B cell (primary cell): ENCODE results near the gene SPEF1. TPM values are rescaled to one million over a fixed set of nuclear protein-coding genes. Genes with fewer than 3 reads are reported as not detected.

Experiments used
- ATAC-seq: fragments of 200-7000 bp; cut with Tn5 transposase; one replicate; pipeline ENCODE4 v1.10.0; 2021; ENCODE audit warnings: low read depth, mild to moderate bottlenecking, moderate number of reproducible peaks, moderate library complexity
- CTCF ChIA-PET: fragments of 350-600 bp; sonication (Branson Sonifier 250); formaldehyde crosslinking; loops from one replicate; lab custom pipeline; 2021; ENCODE audit warnings: antibody characterized with exemption, inconsistent platforms; lab: Charles Lee
- POLR2A ChIA-PET: fragments of 350-600 bp; sonication (Branson Sonifier 250); formaldehyde crosslinking; loops from one replicate; lab custom pipeline; 2021; ENCODE audit warnings: antibody characterized with exemption; lab: Charles Lee
- DNase-seq: peaks from one replicate; pipeline ENCODE4 v3.0.0; 2013
- H2AFZ ChIP-seq: 2 replicates; pipeline ENCODE4 v1.6.1; 2012; ENCODE audit warnings: mild to moderate bottlenecking, low read depth, low read length; ENCODE audit not compliant: insufficient read depth, poor library complexity, severe bottlenecking
- H3K27ac ChIP-seq, 2 donors: 1 replicate in 1 of 2; 2 replicates in 1 of 2; pipeline ENCODE4 v1.5.1; 2012 to 2013; ENCODE audit warnings: low read length in 2 of 2, mild to moderate bottlenecking in 2 of 2, moderate library complexity in 1 of 2
- H3K27me3 ChIP-seq, 4 experiments: fragments of 200-600 bp in 1 of 4; sonication (generic) in 1 of 4; replicated peaks in 1 of 4; 1 replicate in 2 of 4; 2 replicates in 2 of 4; pipeline versions ENCODE4 v1.6.1 to v1.7.0; 2013 to 2016; ENCODE audit warnings: low read length in 3 of 4, mild to moderate bottlenecking in 2 of 4, mixed read lengths in 1 of 4, moderate library complexity in 1 of 4; ENCODE audit not compliant: insufficient read depth in 4 of 4, control insufficient read depth in 3 of 4; ENCODE audit errors: control extremely low read depth in 1 of 4
- H3K36me3 ChIP-seq, 2 experiments: replicated peaks in 1 of 2; 1 replicate in 1 of 2; 2 replicates in 1 of 2; pipeline versions ENCODE4 v1.6.1 to v1.7.1; 2013; ENCODE audit warnings: low read length in 1 of 2; ENCODE audit not compliant: insufficient read depth in 2 of 2, control insufficient read depth in 1 of 2; ENCODE audit errors: control extremely low read depth in 1 of 2, extremely low read depth in 1 of 2
- H3K4me1 ChIP-seq, 2 donors: fragments of 200-600 bp in 1 of 2; sonication (generic) in 1 of 2; 1 replicate in 1 of 2; 2 replicates in 1 of 2; pipeline versions ENCODE4 v1.5.1 to v1.6.1; 2013 to 2017; ENCODE audit warnings: low read length in 2 of 2; ENCODE audit not compliant: control insufficient read depth in 2 of 2, insufficient read depth in 2 of 2
- H3K4me2 ChIP-seq: replicated peaks from 2 replicates; pipeline ENCODE3; 2012; ENCODE audit warnings: mild to moderate bottlenecking, low read depth, low read length; ENCODE audit not compliant: poor library complexity, severe bottlenecking
- H3K4me3 ChIP-seq, 5 experiments: fragments of 200-600 bp in 1 of 5; sonication (generic) in 1 of 5; 1 replicate in 3 of 5; 2 replicates in 2 of 5; pipeline versions ENCODE4 v1.5.1 to v1.7.0; 2011 to 2016; ENCODE audit warnings: low read length in 4 of 5, mild to moderate bottlenecking in 4 of 5, low read depth in 2 of 5, control low read depth in 1 of 5, moderate library complexity in 1 of 5; ENCODE audit not compliant: insufficient read depth in 1 of 5; ENCODE audit errors: control extremely low read depth in 1 of 5, extremely low read depth in 1 of 5
- H3K79me2 ChIP-seq: fragments of 200-600 bp; sonication (generic); one replicate; pipeline ENCODE4 v1.6.0; 2016; ENCODE audit warnings: low read length; ENCODE audit not compliant: control insufficient read depth, insufficient read depth
- H3K9ac ChIP-seq: fragments of 200-600 bp; sonication (generic); 2 replicates; pipeline ENCODE4 v1.6.1; 2017; ENCODE audit warnings: mild to moderate bottlenecking, low read length, moderate library complexity
- H3K9me3 ChIP-seq, 3 donors: one replicate each; pipeline versions ENCODE4 v1.6.1 to v1.7.1; 2013; ENCODE audit warnings: low read length in 2 of 3; ENCODE audit not compliant: control insufficient read depth in 2 of 3, insufficient read depth in 1 of 3; ENCODE audit errors: control extremely low read depth in 1 of 3
- H4K20me1 ChIP-seq: 2 replicates; pipeline ENCODE4 v1.6.0; 2012; ENCODE audit warnings: mild to moderate bottlenecking, low read length; ENCODE audit not compliant: insufficient read depth, control insufficient read depth, poor library complexity, severe bottlenecking
- H3K27ac Mint-ChIP-seq: one replicate; pipeline ENCODE4 v1.8.0; 2021; ENCODE audit warnings: mixed read lengths
- H3K27me3 Mint-ChIP-seq: one replicate; pipeline ENCODE4 v1.8.0; 2021; ENCODE audit warnings: mixed read lengths
- H3K4me1 Mint-ChIP-seq: one replicate; pipeline ENCODE4 v1.8.0; 2021; ENCODE audit warnings: mixed read lengths
- H3K4me3 Mint-ChIP-seq: one replicate; pipeline ENCODE4 v1.8.0; 2021; ENCODE audit warnings: mixed read lengths
- H3K9me3 Mint-ChIP-seq: one replicate; pipeline ENCODE4 v1.8.0; 2022; ENCODE audit warnings: mixed read lengths; ENCODE audit not compliant: insufficient read depth
- CTCF ChIP-seq: fragments of 200-600 bp; IDR thresholded peaks from one replicate; pipeline ENCODE4 v1.8.0; 2022; ENCODE audit warnings: antibody characterized with exemption, mild to moderate bottlenecking
- EZH2 ChIP-seq: IDR thresholded peaks from 2 replicates; pipeline ENCODE4 v1.6.1; 2012; ENCODE audit warnings: borderline replicate concordance, low read depth, mild to moderate bottlenecking, moderate library complexity, low read length; ENCODE audit not compliant: insufficient read depth, poor library complexity, severe bottlenecking
- WGBS: methylation state at CpG from one replicate; pipeline ENCODE4 v1.1.5; 2013; ENCODE audit warnings: missing lambda C conversion rate; ENCODE audit not compliant: insufficient coverage; 5-methylcytosine and 5-hydroxymethylcytosine counted together
- intact Hi-C: fragments of 100-400 bp; cut with micrococcal nuclease; formaldehyde crosslinking; loops from one replicate; pipeline ENCODE4 v1.10.0; 2022
- polyA plus RNA-seq: library from polyadenylated mRNA; depleted of rRNA; stranded (reverse); fragments of >200 nt; gene quantifications from 2 replicates; pipeline ENCODE4 v1.2.3, GENCODE V29; 2012
- total RNA-seq, 2 donors: library from RNA; stranded (reverse); fragments of 120-200 nt in 1 of 2; gene quantifications; 1 replicate in 1 of 2; 2 replicates in 1 of 2; pipeline versions ENCODE4 v1.2.3 to v1.2.4, GENCODE V29; 2013 to 2022

Gene SPEF1
- total and polyA plus RNA-seq, 2 donors (not counting 1 experiment from before 2014, with no cell fraction given): not detected

- peaks cover 8% of the 10 kb centered on the region for H3K4me1 Mint-ChIP-seq
- POLR2A ChIA-PET: no interaction called here
These were observed 26.0 kb downstream of the SPEF1 start for GRCh38 chr20:3755269-3755668.

GRCh38 chr20:3754276-3754630 is 27.0 kb downstream of the SPEF1 start:
- Histone ChIP-seq H3K27me3 (no peaks in the 10 kb centered on the region), H3K4me2 (no peak overlapping the region), H2AFZ (no peak overlapping the region), H3K4me1 (peaks cover 0 to 12% of the 10 kb centered on the region in 2 donors), H3K27ac (no peak overlapping the region), H4K20me1 (no peaks in the 10 kb centered on the region), H3K9me3 (no peaks in the 10 kb centered on the region), H3K36me3 (peaks cover 0 to 5% of the 10 kb centered on the region in 2 experiments), H3K4me3 (no peak overlapping the region), H3K9ac (no peak overlapping the region), H3K79me2 (peaks cover 8% of the 10 kb centered on the region)
- 94% methylated on average over 12 of the region's 16 CpGs for WGBS
- DNase-seq (no peak), ATAC-seq (no peak)
- no peak for TF ChIP-seq EZH2
- TF ChIP-seq CTCF: no peak
- no peaks in the 10 kb centered on the region for H3K9me3 Mint-ChIP-seq
- ChIA-PET POLR2A (no interaction called here), CTCF (interaction anchor here (1.5 to 3.9 kb wide), 2 partner anchors 13 to 101 kb away, joined by 3 to 47 read pairs; partner anchors contain the start of gene ADISSP)
- H3K27me3 Mint-ChIP-seq: no peaks in the 10 kb centered on the region
- intact Hi-C loops: loop anchor here (5.0 kb wide), 1 partner anchor 318 kb away; no protein-coding TSS in a partner anchor
- H3K27ac Mint-ChIP-seq: no peak overlapping the region
- no peak overlapping the region for H3K4me3 Mint-ChIP-seq
- H3K4me1 Mint-ChIP-seq: peaks cover 7% of the 10 kb centered on the region

More at GRCh38 chr20:3755269-3755668, 26.0 kb downstream of the SPEF1 start:
- Histone ChIP-seq H3K4me2 (no peak overlapping the region), H3K9me3 (no peaks in the 10 kb centered on the region), H3K4me3 (no peak overlapping the region), H2AFZ (no peak overlapping the region), H3K79me2 (peaks cover 16% of the 10 kb centered on the region), H3K27ac (no peak overlapping the region), H3K36me3 (peaks cover 0 to 5% of the 10 kb centered on the region in 2 experiments), H3K9ac (no peak overlapping the region), H3K27me3 (no peaks in the 10 kb centered on the region), H4K20me1 (no peaks in the 10 kb centered on the region), H3K4me1 (peaks cover 0 to 7% of the 10 kb centered on the region in 2 donors)
- no peak for ATAC-seq
- no peak overlapping the region for H3K27ac Mint-ChIP-seq
- no peak overlapping the region for H3K4me3 Mint-ChIP-seq
- no peak for DNase-seq
- TF ChIP-seq EZH2: no peak
- TF ChIP-seq CTCF: no peak
- intact Hi-C loops: no loop called here
- no peaks in the 10 kb centered on the region for H3K27me3 Mint-ChIP-seq
- CTCF ChIA-PET: interaction anchor here (0.7 to 3.9 kb wide), 3 partner anchors 12 to 100 kb away, joined by 3 to 47 read pairs (median 3); partner anchors contain the start of genes ADISSP and SPEF1
- no peaks in the 10 kb centered on the region for H3K9me3 Mint-ChIP-seq
- 92% methylated on average over 7 of the region's 7 CpGs for WGBS
